NT2/D1 (cell line): Measurements from ENCODE around the gene TMEM184A.
"Not testable (repeated sequence)": the region's sequence is repeated elsewhere in the genome, so short reads cannot be mapped to it uniquely, and the experiment has no call there.

ENCODE experiments used
- DNase-seq: peaks from one replicate; pipeline ENCODE4 v3.0.0-alpha.2; 2011; ENCODE audit warnings: low read depth, low spot score
- H3K27me3 ChIP-seq: 2 replicates; pipeline ENCODE4 v1.6.0; 2011; ENCODE audit warnings: mild to moderate bottlenecking; ENCODE audit not compliant: insufficient read length, insufficient read depth
- H3K36me3 ChIP-seq: 2 replicates; pipeline ENCODE4 v1.6.1; 2011; ENCODE audit warnings: mild to moderate bottlenecking, low read length, mixed read lengths; ENCODE audit not compliant: insufficient read depth, insufficient read length
- H3K4me1 ChIP-seq: 2 replicates; pipeline ENCODE4 v1.5.1; 2011; ENCODE audit not compliant: insufficient read depth, insufficient read length
- H3K4me3 ChIP-seq: 2 replicates; pipeline ENCODE4 v1.5.1; 2011; ENCODE audit warnings: low read depth; ENCODE audit not compliant: insufficient read length
- H3K9ac ChIP-seq: 2 replicates; pipeline ENCODE4 v1.6.0; 2011; ENCODE audit warnings: low read depth; ENCODE audit not compliant: insufficient read length
- H3K9me3 ChIP-seq: 2 replicates; pipeline ENCODE4 v1.5.1; 2011; ENCODE audit warnings: mild to moderate bottlenecking, low read length; ENCODE audit not compliant: insufficient read depth
- SUZ12 ChIP-seq: IDR thresholded peaks from 2 replicates; pipeline ENCODE4 v1.6.1; 2011; ENCODE audit not compliant: insufficient read length, insufficient read depth; ENCODE audit errors: extremely low read depth
- YY1 ChIP-seq: IDR thresholded peaks from 2 replicates; pipeline ENCODE4 v1.6.1; 2011; ENCODE audit not compliant: insufficient read length, insufficient read depth
- ZNF274 ChIP-seq: IDR thresholded peaks from 2 replicates; pipeline ENCODE4 v1.6.1; 2011; ENCODE audit warnings: mild to moderate bottlenecking, low read depth, low read length

The TMEM184A gene

DNA sequence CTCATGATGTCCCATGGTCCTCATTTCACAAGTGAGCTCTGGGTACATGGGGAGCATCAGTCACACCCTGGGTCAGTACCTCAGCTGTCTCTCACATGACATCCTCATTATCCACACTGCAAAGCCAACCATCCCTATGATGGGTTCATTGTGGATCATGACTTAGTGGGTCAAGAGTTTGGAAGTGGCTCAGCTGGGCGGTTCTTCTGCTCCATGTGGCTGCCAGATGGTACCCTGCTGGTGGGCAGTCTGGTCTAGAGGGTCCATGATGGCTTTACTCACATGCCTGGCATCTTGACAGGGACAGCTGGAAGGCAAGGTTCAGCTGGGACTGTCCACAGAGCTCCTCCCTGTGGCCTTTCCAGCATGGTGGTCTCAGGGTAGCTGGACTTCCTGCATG, 33.0 kb upstream of the TMEM184A start:
- Histone ChIP-seq H3K9me3 (peaks cover 17% of the 10 kb centered on the region), H3K27me3 (no peaks in the 10 kb centered on the region), H3K4me1 (peaks cover 12% of the 10 kb centered on the region), H3K9ac (no peak overlapping the region), H3K36me3 (no peaks in the 10 kb centered on the region), H3K4me3 (no peak overlapping the region)
- no peak for TF ChIP-seq YY1
- no peak for TF ChIP-seq SUZ12
- DNase-seq: no peak

DNA sequence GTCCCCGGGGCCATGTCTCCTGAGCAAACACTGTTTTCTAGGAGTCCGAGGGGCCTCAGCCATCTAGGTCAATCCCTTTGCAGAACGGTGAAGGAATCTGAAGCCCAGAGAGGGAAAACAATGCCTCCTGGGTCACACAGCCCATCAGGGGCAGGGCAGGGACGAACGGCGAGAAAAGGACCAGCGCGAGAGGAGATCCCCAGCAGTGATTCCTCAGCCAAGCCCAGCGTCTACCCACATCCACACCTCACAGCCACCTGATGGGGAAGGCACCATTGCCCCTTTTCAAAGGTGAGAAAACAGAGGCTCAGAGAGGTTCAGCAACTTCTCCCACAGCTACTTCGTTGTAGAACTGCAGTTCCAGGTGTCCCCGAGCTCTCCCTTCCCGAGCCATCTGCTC, 31.7 kb upstream of the TMEM184A start:
- H3K36me3 ChIP-seq: no peaks in the 10 kb centered on the region
- no peak overlapping the region for H3K4me3 ChIP-seq
- H3K4me1 ChIP-seq: peaks cover 12% of the 10 kb centered on the region
- no peaks in the 10 kb centered on the region for H3K27me3 ChIP-seq
- H3K9me3 ChIP-seq: peaks cover 17% of the 10 kb centered on the region
- TF ChIP-seq YY1 (no peak), ZNF274 (no peak), SUZ12 (no peak)
- DNase-seq: no peak
- no peak overlapping the region for H3K9ac ChIP-seq

DNA sequence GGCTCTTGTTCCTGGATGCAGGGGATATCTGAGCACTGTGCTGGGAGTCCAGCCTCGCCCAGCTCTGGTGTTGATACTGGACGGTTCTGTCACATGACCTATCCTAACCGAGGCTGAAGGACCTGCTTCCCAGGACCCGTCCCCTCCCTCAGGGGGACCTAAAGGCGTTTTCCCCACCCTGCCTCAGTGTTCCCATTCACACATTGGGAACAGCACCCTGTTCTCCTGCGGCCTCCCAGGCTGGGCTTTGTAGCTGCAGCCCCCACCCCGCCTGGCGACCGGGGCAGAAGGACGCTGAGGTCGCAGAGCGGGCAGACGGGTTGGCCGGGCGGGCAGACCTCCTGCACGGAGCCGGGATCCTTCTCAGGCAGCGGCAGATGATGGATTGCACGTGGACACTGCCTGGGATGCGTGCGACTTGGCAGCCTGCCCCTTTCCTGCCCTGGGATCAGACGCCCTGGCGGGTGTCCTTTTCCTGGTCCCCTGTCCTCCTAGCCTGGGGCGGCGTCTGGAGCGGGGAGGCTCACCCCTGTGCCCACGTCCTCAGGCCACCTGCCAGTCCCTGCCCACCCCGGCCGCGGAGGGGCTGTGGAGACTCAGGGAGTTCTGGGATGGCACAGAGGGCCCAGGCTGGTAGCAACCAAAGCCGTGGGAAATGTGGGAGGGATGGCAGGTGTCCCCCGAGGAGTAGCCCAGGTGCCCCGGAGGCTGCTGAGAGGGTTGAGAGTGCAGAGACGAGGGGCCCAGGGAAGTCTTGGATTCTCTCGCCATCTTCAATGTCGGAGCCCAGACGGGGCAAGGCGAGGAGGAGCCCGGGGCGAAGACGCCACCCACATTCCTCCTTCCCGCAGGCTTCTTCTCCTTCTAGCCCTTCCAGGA, 31.1 kb upstream of the TMEM184A start:
- Histone ChIP-seq H3K36me3 (no peaks in the 10 kb centered on the region), H3K9ac (no peak overlapping the region), H3K27me3 (no peaks in the 10 kb centered on the region), H3K4me3 (no peak overlapping the region), H3K9me3 (peaks cover 17% of the 10 kb centered on the region), H3K4me1 (peaks cover 12% of the 10 kb centered on the region)
- DNase-seq: no peak
- TF ChIP-seq SUZ12 (no peak), ZNF274 (no peak), YY1 (no peak)

DNA sequence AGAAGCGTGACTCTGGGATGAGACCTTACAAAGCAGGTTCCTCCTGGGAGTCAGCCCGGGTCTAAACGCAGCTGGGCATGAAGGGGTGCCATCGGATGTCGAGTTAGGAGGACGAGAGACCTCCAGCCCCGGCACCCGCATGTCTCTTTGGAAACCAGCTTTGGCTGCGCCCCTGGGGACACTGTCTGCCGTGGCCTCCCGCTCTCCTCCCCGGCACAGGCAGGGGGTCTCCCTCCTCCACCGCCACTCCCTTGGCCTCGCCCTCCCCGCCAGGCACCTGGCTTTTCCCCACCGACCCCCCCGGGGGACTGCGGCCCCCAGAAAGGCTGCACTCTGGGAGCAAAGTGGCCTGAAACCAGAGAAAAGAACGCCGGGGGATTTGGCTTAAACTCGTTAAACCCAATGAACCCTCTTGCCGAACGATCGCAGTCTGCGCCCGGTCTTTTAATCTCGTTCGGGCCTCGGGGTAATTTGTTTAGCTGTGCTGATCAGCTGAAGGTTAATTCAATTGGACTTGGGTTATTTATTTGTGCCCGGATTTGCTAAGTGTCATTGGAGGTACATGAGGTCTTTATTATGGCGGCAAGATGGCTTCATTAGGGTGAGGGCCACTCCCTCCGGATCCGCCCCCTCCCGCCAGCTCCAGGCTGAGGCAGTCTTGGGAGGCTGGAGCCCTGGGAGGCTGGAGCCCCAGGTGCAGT, 30.3 kb upstream of the TMEM184A start:
- no peak for DNase-seq
- TF ChIP-seq SUZ12 (no peak), YY1 (no peak), ZNF274 (no peak)
- Histone ChIP-seq H3K9ac (no peak overlapping the region), H3K4me1 (peaks cover 10% of the 10 kb centered on the region), H3K27me3 (no peaks in the 10 kb centered on the region), H3K9me3 (peaks cover 17% of the 10 kb centered on the region), H3K36me3 (no peaks in the 10 kb centered on the region), H3K4me3 (no peak overlapping the region)

DNA sequence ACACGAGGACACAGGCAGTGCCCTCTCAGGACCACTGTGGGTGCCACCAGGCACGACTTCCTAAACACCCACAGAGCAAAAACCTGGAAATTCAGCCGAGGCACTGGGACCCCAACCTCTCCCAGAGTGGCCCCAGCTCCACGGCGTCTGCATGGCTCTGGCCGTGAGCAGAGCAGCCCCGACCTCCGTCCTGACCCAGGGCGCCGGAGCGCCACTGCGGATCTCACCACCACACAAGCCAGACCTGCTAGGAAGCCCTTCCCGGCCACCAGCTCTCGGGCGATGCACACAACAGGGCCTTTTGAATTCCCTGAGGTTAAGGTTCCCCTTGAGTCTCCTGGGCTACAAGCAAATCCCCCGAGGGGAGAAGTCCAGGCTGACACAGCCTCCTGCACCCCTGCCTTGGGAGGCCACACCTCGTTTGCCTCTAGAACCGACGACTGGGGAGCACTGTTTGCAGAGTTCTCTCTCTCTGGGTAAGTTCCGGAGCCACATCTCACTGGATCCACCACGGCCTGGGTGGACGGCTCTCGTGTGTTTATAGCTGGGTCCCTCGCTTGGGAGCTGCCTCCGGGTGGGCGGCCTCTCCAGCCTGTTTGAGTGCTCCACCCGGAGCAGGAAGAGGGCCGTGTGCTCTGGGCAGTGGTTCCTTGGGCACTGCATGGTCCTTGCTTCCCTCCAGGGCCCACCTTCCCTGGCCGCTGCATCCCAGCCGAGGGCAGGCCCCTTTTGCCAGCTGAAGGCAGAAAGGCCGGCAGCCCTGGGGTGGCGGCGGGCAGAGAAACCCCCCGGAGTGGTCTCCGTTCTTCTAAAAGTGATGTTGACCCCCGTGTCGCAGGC, 29.4 kb upstream of the TMEM184A start:
- Histone ChIP-seq H3K27me3 (no peaks in the 10 kb centered on the region), H3K9ac (no peak overlapping the region), H3K4me3 (no peak overlapping the region), H3K36me3 (no peaks in the 10 kb centered on the region), H3K9me3 (peaks cover 17% of the 10 kb centered on the region), H3K4me1 (peaks cover 10% of the 10 kb centered on the region)
- TF ChIP-seq SUZ12 (no peak), YY1 (no peak), ZNF274 (no peak)
- DNase-seq: no peak

DNA sequence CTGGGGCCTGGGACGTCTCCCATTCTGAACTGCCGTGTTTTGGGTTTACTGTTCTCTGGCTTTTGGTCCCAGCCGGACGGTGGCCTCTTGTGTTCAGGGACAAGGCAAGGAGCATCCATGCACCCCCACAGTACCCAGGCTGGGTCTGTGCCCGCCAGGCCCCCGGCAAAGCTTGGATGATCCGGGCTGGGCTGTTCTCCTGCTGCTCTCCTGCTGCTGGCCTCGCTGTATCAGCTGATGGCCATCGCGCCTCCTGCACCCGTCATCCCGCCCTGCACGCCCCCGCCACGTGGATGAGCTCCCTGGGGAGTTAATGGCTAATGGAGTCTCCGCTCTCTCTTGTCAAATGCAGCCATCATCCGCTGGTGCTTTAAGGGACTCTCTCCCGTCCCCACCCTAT, 28.7 kb upstream of the TMEM184A start:
- DNase-seq: no peak
- Histone ChIP-seq H3K9ac (no peak overlapping the region), H3K27me3 (no peaks in the 10 kb centered on the region), H3K4me3 (no peak overlapping the region), H3K9me3 (peaks cover 17% of the 10 kb centered on the region), H3K4me1 (peaks cover 16% of the 10 kb centered on the region), H3K36me3 (no peaks in the 10 kb centered on the region)
- TF ChIP-seq SUZ12 (no peak), YY1 (no peak), ZNF274 (no peak)

DNA sequence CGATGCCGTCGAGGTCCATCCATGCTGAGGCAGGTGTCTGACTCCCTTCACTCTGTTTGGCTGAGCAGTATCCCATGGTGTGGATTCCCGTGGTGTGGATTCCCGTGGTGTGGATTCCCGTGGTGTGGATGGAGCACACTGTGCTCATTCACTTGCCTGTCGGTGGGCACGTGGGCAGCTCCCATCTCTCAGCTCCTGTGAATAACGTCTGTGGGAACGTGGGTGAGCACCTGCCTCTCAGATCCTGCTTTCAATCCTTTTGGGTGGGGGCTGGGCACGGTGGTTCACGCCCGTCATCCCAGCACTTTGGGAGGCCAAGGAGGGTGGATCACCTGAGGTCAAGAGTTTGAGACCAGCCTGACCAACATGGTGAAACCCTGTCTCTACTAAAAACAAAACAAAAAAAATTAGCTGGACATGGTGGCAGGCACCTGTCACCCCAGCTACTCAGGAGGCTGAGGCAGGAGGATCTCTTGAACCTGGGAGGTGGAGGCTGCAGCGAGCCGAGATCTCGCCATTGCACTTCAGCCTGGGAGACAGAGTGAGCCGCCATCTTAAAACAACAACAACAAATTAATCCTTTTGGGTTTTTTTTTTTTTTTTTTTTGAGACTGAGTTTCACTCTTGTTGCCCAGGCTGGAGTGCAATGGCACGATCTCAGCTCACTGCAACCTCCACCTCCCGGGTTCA, 27.4 kb upstream of the TMEM184A start:
- H3K9me3 ChIP-seq, H3K4me3 ChIP-seq, H3K27me3 ChIP-seq, H3K36me3 ChIP-seq, DNase-seq, H3K9ac ChIP-seq: not testable (repeated sequence)
- H3K4me1 ChIP-seq: peaks cover 16% of the 10 kb centered on the region
